Peyer's patch (tissue), 4 donors: ENCODE measurements around the gene TSTD2. TPM values are rescaled to one million over a fixed set of nuclear protein-coding genes. Genes with fewer than 3 reads are reported as not detected.

Experiments used
- DNase-seq, 3 donors: peaks; one replicate each; pipeline ENCODE4 v3.0.0-alpha.2; 2017 to 2019
- H3K27ac ChIP-seq, 4 donors: fragments of 200-600 bp; sonication (generic); one replicate each; pipeline ENCODE4 v1.5.1; 2016 to 2019
- H3K27me3 ChIP-seq, 2 donors: fragments of 200-600 bp; sonication (generic); one replicate each; pipeline ENCODE4 v1.5.1; 2019
- H3K36me3 ChIP-seq, 3 donors: fragments of 200-600 bp; sonication (generic); one replicate each; pipeline ENCODE4 v1.5.1; 2016 to 2019
- H3K4me1 ChIP-seq, 4 donors: fragments of 200-600 bp; sonication (generic); one replicate each; pipeline ENCODE4 v1.5.1; 2016 to 2019
- H3K4me3 ChIP-seq, 4 donors: fragments of 200-600 bp; sonication (generic); 1 replicate in 3 of 4; 2 replicates in 1 of 4; pipeline ENCODE4 v1.5.1; 2016 to 2019; ENCODE audit warnings: mild to moderate bottlenecking in 1 of 4
- H3K9me3 ChIP-seq, 4 donors: fragments of 200-600 bp; sonication (generic); one replicate each; pipeline ENCODE4 v1.5.1; 2016 to 2019; ENCODE audit warnings: mild to moderate bottlenecking in 1 of 4
- CTCF ChIP-seq, 6 experiments: fragments of 450-650 bp in 4 of 6; fragments of 200-600 bp in 2 of 6; sonication (generic) in 1 of 6; IDR thresholded peaks; one replicate each; pipeline ENCODE4 v1.5.1; 2017 to 2019; ENCODE audit warnings: antibody characterized with exemption in 6 of 6, mild to moderate bottlenecking in 3 of 6, moderate library complexity in 1 of 6
- POLR2A ChIP-seq, 2 donors: fragments of 450-650 bp; IDR thresholded peaks; one replicate each; pipeline ENCODE4 v1.5.1; 2017; ENCODE audit warnings: antibody characterized with exemption in 2 of 2, mild to moderate bottlenecking in 2 of 2, moderate library complexity in 2 of 2
- total RNA-seq, 4 donors: library from RNA; depleted of rRNA; stranded (reverse); fragments of >200 nt; gene quantifications; one replicate each; pipeline ENCODE4 v1.1.0, GENCODE V29; 2016

The TSTD2 gene
- total RNA-seq, 4 donors from 2014 or later: 17.2 to 32.2 (median 21.8) TPM

DNA sequence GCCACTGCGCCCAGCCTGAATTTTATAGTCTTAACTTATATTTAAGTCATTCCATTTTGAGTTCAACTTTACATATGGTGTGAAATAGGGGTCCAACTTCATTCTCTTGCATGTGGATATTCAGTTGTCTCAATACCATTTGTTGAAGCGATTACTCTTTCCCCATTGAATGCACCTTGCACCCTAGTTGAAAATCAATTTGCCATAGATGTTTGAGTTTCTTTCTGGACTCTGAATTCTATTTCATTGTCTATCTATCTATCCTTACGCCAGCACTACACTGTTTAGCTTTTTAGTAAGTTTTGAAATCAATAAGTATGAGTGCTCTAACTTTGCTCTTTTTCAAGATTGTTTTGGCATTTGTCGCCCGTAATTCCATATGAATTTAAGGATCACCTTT lies 81.9 kb downstream of the TSTD2 start:
- Histone ChIP-seq H3K27ac (no peak overlapping the region), H3K4me3 (no peak overlapping the region), H3K9me3 (no peaks in the 10 kb centered on the region), H3K27me3 (no peaks in the 10 kb centered on the region), H3K36me3 (no peaks in the 10 kb centered on the region), H3K4me1 (no peaks in the 10 kb centered on the region)
- DNase-seq: no peak
- TF ChIP-seq POLR2A (IDR thresholded peaks at IDR 0.05) (no peak), CTCF (IDR thresholded peaks at IDR 0.05) (no peak)

- no peaks in the 10 kb centered on the region for H3K36me3 ChIP-seq
- no peaks in the 10 kb centered on the region for H3K27me3 ChIP-seq
- TF ChIP-seq POLR2A (IDR thresholded peaks at IDR 0.05) (no peak), CTCF (IDR thresholded peaks at IDR 0.05) (no peak)
- H3K4me1 ChIP-seq: no peaks in the 10 kb centered on the region
- no peak overlapping the region for H3K27ac ChIP-seq
- no peak for DNase-seq
- no peaks in the 10 kb centered on the region for H3K9me3 ChIP-seq
- no peak overlapping the region for H3K4me3 ChIP-seq
Measured at GRCh38 chr9:97550386-97550785, 82.8 kb downstream of the TSTD2 start.

Other genes starting within 250 kb of the TSTD2 start
- 10 to 100 TPM; 11.6 to 28.5 (median 22.5) TPM for gene TDRD7, start 221.3 kb downstream of the TSTD2 start, total RNA-seq
- gene TMOD1, start 131.7 kb downstream of the TSTD2 start, total RNA-seq: 10 to 100 TPM in 1 of 4 donors, 1 to 10 TPM in 3; 2.6 to 15.7 (median 4.9) TPM
- gene NCBP1, start 453 bp upstream of the TSTD2 start, total RNA-seq: 10 to 100 TPM; 26.3 to 61.1 (median 28.1) TPM
- gene XPA, start 64.0 kb upstream of the TSTD2 start, total RNA-seq: 10 to 100 TPM; 12.6 to 18.8 (median 14.3) TPM
- not detected for gene FOXE1, start 219.9 kb upstream of the TSTD2 start, total RNA-seq